Skin epidermis (tissue), 12 donors: Measurements from ENCODE around the gene RHNO1.
A peak's percentile ranks its signal among the peaks of the same experiment; 100 is the strongest.

Experiments used
- H3K27ac ChIP-seq, 21 experiments: fragments of 200-600 bp; sonication (generic) in 11 of 21; one replicate each; pipeline ENCODE4 v1.5.0; 2020; ENCODE audit warnings: mild to moderate bottlenecking in 3 of 21, inconsistent platforms in 2 of 21, moderate library complexity in 2 of 21
- H3K4me3 ChIP-seq, 7 experiments: fragments of 200-600 bp; sonication (generic) in 2 of 7; one replicate each; pipeline ENCODE4 v1.5.0; 2020; ENCODE audit warnings: inconsistent platforms in 2 of 7, mild to moderate bottlenecking in 2 of 7, moderate library complexity in 1 of 7

RHNO1 gene

GRCh38 chr12:2895051-2895451, 18.0 kb downstream of the RHNO1 start:
- Histone ChIP-seq H3K4me3 (no peak overlapping the region), H3K27ac (peak overlapping the region in 3 of 21 experiments; percentile 3 to 52 (median 14))

GRCh38 chr12:2895511-2895910, 18.5 kb downstream of the RHNO1 start:
- Histone ChIP-seq H3K27ac (peak overlapping the region in 2 of 21 experiments; percentile 3 to 16), H3K4me3 (no peak overlapping the region)

GRCh38 chr12:2897418-2897817, 20.4 kb downstream of the RHNO1 start:
- H3K4me3 ChIP-seq, result no peak overlapping the region
- H3K27ac ChIP-seq, result no peak overlapping the region

- H3K27ac ChIP-seq, result no peak overlapping the region
- H3K4me3 ChIP-seq, result no peak overlapping the region
Measured at GRCh38 chr12:2900642-2901041, 23.6 kb downstream of the RHNO1 start.

- H3K27ac ChIP-seq, result peak overlapping the region in 1 of 21 experiments; percentile 23
- H3K4me3 ChIP-seq, result no peak overlapping the region
Measured at GRCh38 chr12:2902272-2902880, 25.4 kb downstream of the RHNO1 start.

- H3K4me3 ChIP-seq, result no peak overlapping the region
Measured at GRCh38 chr12:2904260-2904659, 27.2 kb downstream of the RHNO1 start.

GRCh38 chr12:2912216-2912575, 35.2 kb downstream of the RHNO1 start:
- Histone ChIP-seq H3K4me3 (no peak overlapping the region), H3K27ac (peak overlapping the region in 1 of 21 experiments; percentile 24)

More at GRCh38 chr12:2904260-2904659, 27.2 kb downstream of the RHNO1 start:
- H3K27ac ChIP-seq, result no peak overlapping the region

GRCh38 chr12:2919249-2919648, 42.2 kb downstream of the RHNO1 start:
- H3K4me3 ChIP-seq, result no peak overlapping the region
- H3K27ac ChIP-seq, result no peak overlapping the region

GRCh38 chr12:2922329-2922728, 45.3 kb downstream of the RHNO1 start:
- no peak overlapping the region for H3K4me3 ChIP-seq
- no peak overlapping the region for H3K27ac ChIP-seq

GRCh38 chr12:2923057-2923456, 46.0 kb downstream of the RHNO1 start:
- H3K4me3 ChIP-seq, result no peak overlapping the region
- H3K27ac ChIP-seq, result no peak overlapping the region

GRCh38 chr12:2924019-2924418, 47.0 kb downstream of the RHNO1 start:
- Histone ChIP-seq H3K27ac (no peak overlapping the region), H3K4me3 (no peak overlapping the region)

GRCh38 chr12:2925322-2925995, 48.4 kb downstream of the RHNO1 start:
- Histone ChIP-seq H3K4me3 (no peak overlapping the region), H3K27ac (peak overlapping the region in 1 of 21 experiments; percentile 24)

GRCh38 chr12:2930865-2931264, 53.8 kb downstream of the RHNO1 start:
- no peak overlapping the region for H3K27ac ChIP-seq
- H3K4me3 ChIP-seq, result no peak overlapping the region

- H3K4me3 ChIP-seq, result no peak overlapping the region
- H3K27ac ChIP-seq, result no peak overlapping the region
Measured at GRCh38 chr12:2933586-2933985, 56.6 kb downstream of the RHNO1 start.

GRCh38 chr12:2934371-2934770, 57.3 kb downstream of the RHNO1 start:
- Histone ChIP-seq H3K27ac (no peak overlapping the region), H3K4me3 (no peak overlapping the region)

GRCh38 chr12:2936301-2936700, 59.3 kb downstream of the RHNO1 start:
- no peak overlapping the region for H3K4me3 ChIP-seq
- no peak overlapping the region for H3K27ac ChIP-seq

- Histone ChIP-seq H3K27ac (no peak overlapping the region), H3K4me3 (no peak overlapping the region)
Measured at GRCh38 chr12:2937500-2937899, 60.5 kb downstream of the RHNO1 start.
